Adrenal gland (tissue), 12 donors: ENCODE results near the gene SLMAP. TPM values are rescaled to one million over a fixed set of nuclear protein-coding genes. Genes with fewer than 3 reads are reported as not detected.

Experiments
- DNase-seq, 7 donors: peaks; one replicate each; pipeline ENCODE4 v3.0.0-alpha.2; 2019 to 2020
- H3K27ac ChIP-seq, 5 donors: fragments of 200-600 bp; sonication (generic) in 4 of 5; 1 replicate in 3 of 5; 2 replicates in 2 of 5; pipeline versions ENCODE4 v1.5.1 to v1.8.0; 2016 to 2020; ENCODE audit warnings: mild to moderate bottlenecking in 1 of 5
- H3K27me3 ChIP-seq: fragments of 200-600 bp; 2 replicates; pipeline ENCODE4 v1.8.0; 2021
- H3K36me3 ChIP-seq, 2 donors: fragments of 200-600 bp; replicated peaks in 1 of 2; 1 replicate in 1 of 2; 2 replicates in 1 of 2; pipeline versions ENCODE4 v1.5.1 to v1.8.0; 2018 to 2022
- H3K4me1 ChIP-seq, 2 donors: fragments of 200-600 bp; replicated peaks in 1 of 2; 1 replicate in 1 of 2; 2 replicates in 1 of 2; pipeline versions ENCODE4 v1.5.1 to v1.8.0; 2018 to 2021
- H3K4me3 ChIP-seq, 4 donors: fragments of 200-600 bp; sonication (generic) in 3 of 4; one replicate each; pipeline ENCODE4 v1.5.1; 2016 to 2018
- H3K9me3 ChIP-seq, 3 donors: fragments of 200-600 bp; sonication (generic) in 1 of 3; replicated peaks in 1 of 3; 1 replicate in 2 of 3; 2 replicates in 1 of 3; pipeline versions ENCODE4 v1.5.1 to v1.8.0; 2016 to 2021
- POLR2A ChIP-seq, 2 donors: fragments of 450-650 bp; IDR thresholded peaks; one replicate each; pipeline ENCODE4 v1.6.1; 2017; ENCODE audit warnings: antibody characterized with exemption in 2 of 2, mild to moderate bottlenecking in 2 of 2, moderate library complexity in 1 of 2
- WGBS, 4 donors: extraction: QIAGEN DNeasy Blood & Tissue Kit in 2 of 4; methylation state at CpG; one replicate each; pipeline versions ENCODE4 v1.1.5 to v1.1.7; 2013 to 2017; 5-methylcytosine and 5-hydroxymethylcytosine counted together
- intact Hi-C, 2 donors: fragments of 100-400 bp; cut with DNase I; formaldehyde crosslinking; loops; one replicate each; pipeline versions ENCODE4 v1.14.1 to v1.15.0; 2022 to 2023
- polyA plus RNA-seq, 3 donors: library from polyadenylated mRNA; stranded (reverse); fragments of 200-250 nt in 2 of 3; fragments of 350-450 nt in 1 of 3; fragmentation: Illumina TruSeq in 1 of 3; extraction: RNeasy Lipid Tissue Mini Kit (QIAGEN cat#74804) in 1 of 3; gene quantifications; one replicate each; pipeline ENCODE4 v1.2.3, GENCODE V29; 2013 to 2014
- total RNA-seq, 9 donors: library from RNA; depleted of rRNA in 4 of 9; stranded (reverse); fragments of >200 nt in 4 of 9; fragments of 120-200 nt in 1 of 9; fragmentation: NEBNext Ultra II Directional in 1 of 9; extraction: Animal tissue kit (Norgen Biotek cat#: 25700) in 1 of 9; gene quantifications; one replicate each; pipeline versions ENCODE4 v1.1.0 to v1.2.4, GENCODE V29; 2013 to 2023
- TF ChIP-seq, protein P1 (sequence below), 6 experiments: fragments of 450-650 bp in 4 of 6; fragments of 200-600 bp in 2 of 6; sonication (generic) in 1 of 6; IDR thresholded peaks; 1 replicate in 5 of 6; 2 replicates in 1 of 6; pipeline versions ENCODE4 v1.5.1 to v1.8.0; 2016 to 2021; ENCODE audit warnings: antibody characterized with exemption in 6 of 6, mild to moderate bottlenecking in 2 of 6, moderate library complexity in 1 of 6
- donor health status: healthy with polysubstance abuse.
- donor health status: Bipolar disorder and iron deficiency.
- donor health status: DM: yes; HTN: yes; CAD: no.
- donor health status: DM: no; HTN: no; CAD: no.
- donor health status: DM: no; HTN: no; CAD: no.
- donor health status: DM: yes; HTN: yes; CAD: no.

Gene SLMAP
- total and polyA plus RNA-seq, 12 donors, result 18.9 to 134 (median 87.5) TPM

DNA sequence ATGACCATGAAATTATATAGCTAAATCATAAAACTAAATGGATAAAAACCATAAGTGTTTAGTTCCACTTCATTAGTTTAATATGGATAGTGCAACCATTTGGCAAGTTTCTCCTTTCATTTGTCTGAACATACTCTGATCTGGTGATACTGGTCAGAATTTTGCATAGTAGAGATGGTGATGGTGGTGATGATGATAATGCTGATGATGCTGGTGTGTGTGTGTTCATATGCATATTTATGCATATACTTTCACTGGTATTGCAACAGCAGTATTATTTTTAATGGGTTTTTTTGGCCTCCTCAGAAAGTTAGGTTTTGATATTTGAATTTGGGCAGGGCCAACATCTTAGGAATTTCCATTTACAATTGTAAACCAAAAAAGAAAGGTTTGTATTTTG, 76.4 kb downstream of the SLMAP start:
- Histone ChIP-seq H3K36me3 (no peaks in the 10 kb centered on the region), H3K27ac (no peak overlapping the region), H3K27me3 (no peaks in the 10 kb centered on the region), H3K9me3 (no peaks in the 10 kb centered on the region), H3K4me3 (no peak overlapping the region), H3K4me1 (peaks cover 6 to 16% of the 10 kb centered on the region in 2 donors)
- DNase-seq, result no peak
- intact Hi-C loops, result no loop called here
- TF ChIP-seq, protein P1, sequence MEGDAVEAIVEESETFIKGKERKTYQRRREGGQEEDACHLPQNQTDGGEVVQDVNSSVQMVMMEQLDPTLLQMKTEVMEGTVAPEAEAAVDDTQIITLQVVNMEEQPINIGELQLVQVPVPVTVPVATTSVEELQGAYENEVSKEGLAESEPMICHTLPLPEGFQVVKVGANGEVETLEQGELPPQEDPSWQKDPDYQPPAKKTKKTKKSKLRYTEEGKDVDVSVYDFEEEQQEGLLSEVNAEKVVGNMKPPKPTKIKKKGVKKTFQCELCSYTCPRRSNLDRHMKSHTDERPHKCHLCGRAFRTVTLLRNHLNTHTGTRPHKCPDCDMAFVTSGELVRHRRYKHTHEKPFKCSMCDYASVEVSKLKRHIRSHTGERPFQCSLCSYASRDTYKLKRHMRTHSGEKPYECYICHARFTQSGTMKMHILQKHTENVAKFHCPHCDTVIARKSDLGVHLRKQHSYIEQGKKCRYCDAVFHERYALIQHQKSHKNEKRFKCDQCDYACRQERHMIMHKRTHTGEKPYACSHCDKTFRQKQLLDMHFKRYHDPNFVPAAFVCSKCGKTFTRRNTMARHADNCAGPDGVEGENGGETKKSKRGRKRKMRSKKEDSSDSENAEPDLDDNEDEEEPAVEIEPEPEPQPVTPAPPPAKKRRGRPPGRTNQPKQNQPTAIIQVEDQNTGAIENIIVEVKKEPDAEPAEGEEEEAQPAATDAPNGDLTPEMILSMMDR (IDR thresholded peaks at IDR 0.05), result no peak
- no peak for TF ChIP-seq POLR2A (IDR thresholded peaks at IDR 0.05)

DNA sequence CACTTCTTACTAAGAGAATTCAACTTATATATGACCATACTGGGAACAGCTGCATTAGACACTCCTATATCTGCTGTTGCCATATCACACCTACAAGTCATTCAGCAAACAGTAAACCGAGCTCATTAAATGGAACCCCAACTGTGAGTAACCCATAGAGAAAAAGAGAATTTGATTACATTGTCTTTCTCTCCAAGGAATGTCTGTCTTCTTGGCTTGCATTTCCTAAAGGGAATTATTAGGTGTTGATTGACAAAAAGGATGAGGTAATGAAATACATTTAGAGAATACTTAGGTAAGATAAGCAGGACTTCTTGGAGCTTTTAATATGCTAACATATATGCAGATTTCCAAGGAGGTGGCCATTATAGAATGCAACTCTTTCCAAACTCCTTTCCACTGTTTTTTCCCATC, 76.8 kb downstream of the SLMAP start:
- 81 to 89% (median 86%) methylated on average over 1 of the region's 1 CpG for WGBS, 4 donors
- intact Hi-C loops, result no loop called here
- Histone ChIP-seq H3K4me3 (no peak overlapping the region), H3K27ac (no peak overlapping the region), H3K4me1 (peaks cover 1 to 11% of the 10 kb centered on the region in 2 donors), H3K27me3 (no peaks in the 10 kb centered on the region), H3K9me3 (no peaks in the 10 kb centered on the region), H3K36me3 (no peaks in the 10 kb centered on the region)
- TF ChIP-seq, protein P1 (IDR thresholded peaks at IDR 0.05), result no peak
- no peak for TF ChIP-seq POLR2A (IDR thresholded peaks at IDR 0.05)
- no peak for DNase-seq

DNA sequence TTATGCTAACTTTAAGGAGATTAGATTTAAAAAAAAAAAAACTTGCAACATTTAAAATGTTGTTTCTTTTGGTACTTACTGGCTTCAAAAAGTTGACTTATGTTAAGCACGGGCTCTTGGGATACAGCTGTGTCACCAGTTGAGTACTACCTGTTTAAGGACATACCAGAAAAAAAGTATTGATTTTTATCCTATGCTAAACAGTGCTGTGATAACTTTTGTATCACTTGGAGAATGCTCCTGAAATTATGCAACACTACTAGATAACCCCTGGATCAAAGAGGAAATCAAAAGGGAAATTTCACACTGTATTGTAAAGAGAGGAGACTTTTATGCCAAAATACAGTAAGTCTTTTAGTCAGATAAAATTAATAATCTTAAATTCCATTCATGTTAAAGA, 77.7 kb downstream of the SLMAP start:
- DNase-seq, result no peak
- intact Hi-C loops, result no loop called here
- TF ChIP-seq, protein P1 (IDR thresholded peaks at IDR 0.05), result no peak
- TF ChIP-seq POLR2A (IDR thresholded peaks at IDR 0.05), result no peak
- peaks cover 0 to 7% of the 10 kb centered on the region in 2 donors for H3K4me1 ChIP-seq
- no peaks in the 10 kb centered on the region for H3K27me3 ChIP-seq
- H3K36me3 ChIP-seq, result no peaks in the 10 kb centered on the region
- 96 to 100% (median 98%) methylated on average over 1 of the region's 1 CpG for WGBS, 4 donors
- H3K4me3 ChIP-seq, result no peak overlapping the region
- H3K27ac ChIP-seq, result no peak overlapping the region
- H3K9me3 ChIP-seq, result no peaks in the 10 kb centered on the region

DNA sequence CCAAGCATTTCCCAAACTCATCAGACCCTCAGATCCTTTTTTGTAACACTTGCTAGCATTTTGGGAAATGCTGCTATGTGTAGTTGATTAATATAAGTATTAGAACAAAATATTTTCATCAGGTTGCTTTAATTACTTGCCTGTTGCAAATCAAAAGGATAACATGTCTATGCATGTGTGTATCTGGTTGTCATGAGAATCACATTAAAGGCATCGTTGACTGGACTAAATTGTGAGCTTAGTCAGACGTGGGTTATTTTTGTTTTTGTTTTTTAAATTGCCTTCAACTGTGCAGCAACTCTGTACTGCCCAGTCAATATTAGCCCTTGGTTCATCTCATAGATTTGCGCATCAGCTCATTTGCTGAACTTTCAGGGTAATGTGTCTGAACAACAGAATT, 81.6 kb downstream of the SLMAP start:
- no peak for DNase-seq
- Histone ChIP-seq H3K27me3 (no peaks in the 10 kb centered on the region), H3K9me3 (no peaks in the 10 kb centered on the region), H3K36me3 (no peaks in the 10 kb centered on the region), H3K4me1 (peaks cover 7 to 14% of the 10 kb centered on the region in 2 donors), H3K4me3 (no peak overlapping the region), H3K27ac (no peak overlapping the region)
- TF ChIP-seq, protein P1 (IDR thresholded peaks at IDR 0.05), result no peak
- 79 to 82% (median 80%) methylated on average over 3 of the region's 3 CpGs for WGBS, 4 donors
- intact Hi-C loops, result no loop called here
